K562 treated with DMSO at 1 percent for 48 hours (cell line): ENCODE data around the gene CYTH1. TPM values are rescaled to one million over a fixed set of nuclear protein-coding genes. Genes with fewer than 3 reads are reported as not detected.

Source experiments
- total RNA-seq: library from RNA; unstranded; fragments of 300-600 nt; gene quantifications from 2 replicates; pipeline ENCODE4 v1.2.3, GENCODE V29; 2022; ENCODE audit warnings: low replicate concordance; ENCODE audit errors: extremely low read depth

Gene CYTH1
- total RNA-seq: not detected in 2 replicates

DNA sequence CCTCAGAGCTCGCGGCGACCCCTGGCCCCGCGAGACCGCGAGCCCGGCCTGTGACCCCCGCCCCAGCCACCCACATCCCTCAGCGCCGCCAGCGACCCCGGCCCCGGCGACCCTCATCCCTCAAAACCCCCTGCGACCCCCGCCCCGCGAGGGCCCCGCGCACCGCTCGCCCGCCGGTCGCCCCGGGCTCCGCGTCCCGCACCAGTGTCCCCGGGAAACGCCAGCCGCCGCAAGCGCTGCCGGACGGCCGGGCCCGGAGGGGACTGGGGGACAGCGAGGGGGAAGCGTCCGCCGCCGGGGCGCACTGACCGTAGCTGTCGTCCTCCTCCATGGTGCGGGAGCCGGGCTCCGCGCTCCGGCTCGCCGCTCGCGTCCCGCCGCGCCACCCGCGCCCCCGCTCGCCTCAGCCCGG lies at the start of gene CYTH1:
Gene CYTH1, minus strand, starts transcription at position 381 of the 412 bp plus-strand sequence. Its CDS starts 50 bp downstream, at position 331.

Other genes with a start within 250 kb of the CYTH1 start
- not detected in 2 replicates for gene DNAH17, start 204.9 kb downstream of the CYTH1 start, total RNA-seq
- gene USP36, start 58.5 kb upstream of the CYTH1 start, total RNA-seq: not detected in 2 replicates
- not detected in 2 replicates for gene CEP295NL, start 120.9 kb upstream of the CYTH1 start, total RNA-seq
- gene TIMP2, start 143.1 kb upstream of the CYTH1 start, total RNA-seq: not detected in 2 replicates
- gene LGALS3BP, start 197.7 kb upstream of the CYTH1 start, total RNA-seq: not detected in 2 replicates
- gene CANT1, start 227.5 kb upstream of the CYTH1 start, total RNA-seq: not detected in 2 replicates
- not detected in 2 replicates for gene C1QTNF1, start 241.9 kb upstream of the CYTH1 start, total RNA-seq